Activated CD4-positive, alpha-beta T cell treated with anti-CD3 and anti-CD28 coated beads, Interleukin-2, amount 10 ng/mL, durations not matched to agents 7 days and 5 days (primary cell): ENCODE data around the gene LMAN1L. TPM values are rescaled to one million over a fixed set of nuclear protein-coding genes. Genes with fewer than 3 reads are reported as not detected.
A peak's percentile ranks its signal among the peaks of the same experiment; 100 is the strongest.

Experiments used
- CTCF ChIA-PET: fragments of 350-600 bp; sonication (Branson Sonifier 250); formaldehyde crosslinking; loops from one replicate; lab custom pipeline; 2021; ENCODE audit warnings: antibody characterized with exemption; lab: Charles Lee
- POLR2A ChIA-PET: fragments of 350-600 bp; sonication (Branson Sonifier 250); formaldehyde crosslinking; loops from one replicate; lab custom pipeline; 2021; ENCODE audit warnings: antibody characterized with exemption; lab: Charles Lee
- DNase-seq: peaks from one replicate; pipeline ENCODE4 v3.0.0-alpha.2; 2020
- H3K27ac Mint-ChIP-seq: one replicate; pipeline ENCODE4 v1.8.0; 2021; ENCODE audit warnings: mild to moderate bottlenecking, moderate library complexity, mixed read lengths
- H3K27me3 Mint-ChIP-seq: one replicate; pipeline ENCODE4 v1.8.0; 2021; ENCODE audit warnings: mixed read lengths
- H3K36me3 Mint-ChIP-seq: one replicate; pipeline ENCODE4 v1.8.0; 2021; ENCODE audit warnings: low read depth, mixed read lengths
- H3K4me1 Mint-ChIP-seq: one replicate; pipeline ENCODE4 v1.8.0; 2021; ENCODE audit warnings: mixed read lengths
- H3K4me3 Mint-ChIP-seq: one replicate; pipeline ENCODE4 v1.8.0; 2021; ENCODE audit warnings: mild to moderate bottlenecking, moderate library complexity, mixed read lengths
- H3K9me3 Mint-ChIP-seq: one replicate; pipeline ENCODE4 v1.8.0; 2021; ENCODE audit warnings: mixed read lengths
- total RNA-seq, 2 experiments: library from RNA; stranded (reverse); gene quantifications; one replicate each; pipeline ENCODE4 v1.2.3, GENCODE V29; 2021

The LMAN1L gene
- total RNA-seq, 2 experiments from 2014 or later: 0.87 to 0.92 TPM

DNA sequence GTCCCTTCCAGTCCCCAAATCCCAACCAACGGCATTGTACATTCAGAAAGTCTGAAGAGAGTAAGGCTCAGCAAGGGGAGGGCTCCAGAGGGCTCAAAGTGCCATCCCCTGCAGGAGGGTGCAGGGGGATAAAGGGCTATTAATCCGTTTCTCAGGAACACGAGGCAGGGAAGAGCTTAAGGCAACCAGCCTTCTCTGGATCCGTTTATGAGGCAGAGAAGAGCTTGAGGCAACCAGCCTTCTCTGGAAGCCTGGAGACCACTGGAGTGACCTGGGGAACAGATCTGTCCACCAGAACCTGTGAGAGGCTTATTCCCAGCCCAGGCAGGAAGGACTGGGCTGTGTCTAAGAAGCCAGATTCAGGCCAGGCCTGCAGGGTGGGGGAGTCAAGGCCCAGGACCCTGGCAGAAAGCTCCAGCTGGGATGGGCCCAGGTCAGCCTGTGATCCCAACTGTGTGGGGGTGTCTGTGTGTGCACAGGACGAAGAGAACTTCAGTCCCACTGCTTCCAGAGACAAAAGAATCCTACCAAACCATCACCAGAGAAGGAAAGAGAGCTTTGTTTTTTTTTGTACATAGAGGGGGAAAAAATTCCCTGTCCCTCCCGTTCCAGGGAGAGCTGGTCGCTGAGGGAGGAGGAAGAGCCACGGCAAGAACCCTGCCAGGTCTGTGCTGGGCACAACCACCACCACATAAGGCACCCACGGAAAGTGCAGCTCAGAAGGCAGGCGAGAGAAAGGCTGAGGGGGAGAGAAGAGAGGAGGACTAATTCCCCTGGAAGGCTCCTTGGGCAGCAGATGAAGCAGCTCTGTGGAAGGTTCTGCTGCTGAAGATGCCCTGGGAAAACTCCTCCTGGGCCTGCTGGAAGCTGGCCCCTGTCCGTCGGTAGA, 31.9 kb downstream of the LMAN1L start:
- POLR2A ChIA-PET: interaction anchor here (0.6 to 1.3 kb wide), 4 partner anchors 25 to 624 kb away, joined by 3 to 5 read pairs (median 3); partner anchors contain the start of gene COX5A
- Mint-ChIP-seq H3K36me3 (peaks cover 43% of the 10 kb centered on the region), H3K9me3 (no peaks in the 10 kb centered on the region), H3K27ac (peak overlapping the region; percentile 95), H3K27me3 (no peaks in the 10 kb centered on the region), H3K4me1 (peaks cover 58% of the 10 kb centered on the region), H3K4me3 (peak overlapping the region; percentile 48)
- no peak for DNase-seq
- CTCF ChIA-PET: interaction anchor here (0.6 to 3.3 kb wide), 17 partner anchors 9 to 74 kb away, joined by 3 to 23 read pairs (median 4); partner anchors contain the start of genes FAM219B and MPI

DNA sequence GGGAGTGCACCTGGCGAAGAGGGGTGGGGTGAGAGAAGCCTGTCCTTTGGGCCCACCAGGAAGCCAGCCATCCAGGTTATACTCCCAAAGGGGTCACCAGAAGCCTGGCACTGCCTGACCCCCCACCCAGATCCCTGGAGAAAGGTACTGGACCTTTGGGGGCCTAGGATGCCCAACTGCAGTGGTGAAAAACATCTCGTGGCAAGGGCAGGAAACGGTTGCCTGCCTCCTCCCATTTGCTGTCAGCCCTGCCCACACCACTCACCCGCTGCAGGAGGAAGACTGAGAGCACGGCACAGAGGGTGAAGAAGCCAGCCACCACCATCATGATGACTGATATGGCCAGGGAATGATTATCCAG, 32.6 kb downstream of the LMAN1L start:
- Mint-ChIP-seq H3K27ac (peak overlapping the region; percentile 95), H3K4me1 (peaks cover 58% of the 10 kb centered on the region), H3K4me3 (peak overlapping the region; percentile 48), H3K36me3 (peaks cover 43% of the 10 kb centered on the region), H3K27me3 (no peaks in the 10 kb centered on the region), H3K9me3 (no peaks in the 10 kb centered on the region)
- ChIA-PET CTCF (interaction anchor here (0.6 to 3.3 kb wide), 13 partner anchors 8 to 74 kb away, joined by 3 to 23 read pairs (median 4); partner anchors contain the start of gene FAM219B), POLR2A (interaction anchor here (0.7 to 1.3 kb wide), 2 partner anchors 25 to 39 kb away, joined by 3 to 5 read pairs; no protein-coding TSS in a partner anchor)
- peak; percentile 78 for DNase-seq

DNA sequence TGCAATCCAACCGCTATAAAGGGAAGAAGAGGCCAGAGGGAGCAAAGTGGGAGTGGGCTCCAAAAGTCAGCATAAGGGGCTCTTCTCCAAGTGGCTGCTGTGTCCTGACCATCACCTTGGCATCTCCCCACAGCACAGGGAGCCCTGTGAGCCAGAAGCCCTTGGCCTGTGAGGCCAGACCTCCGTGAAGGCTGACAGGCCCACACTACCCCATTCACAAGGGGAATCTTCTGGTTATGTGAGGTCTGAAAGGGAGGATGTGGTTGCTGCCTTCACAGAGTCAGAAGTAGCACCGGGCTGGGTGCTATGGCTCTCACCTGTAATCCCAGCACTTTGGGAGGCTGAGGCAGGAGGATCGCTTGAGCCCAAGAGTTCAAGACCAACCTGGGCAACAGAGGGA, 32.9 kb downstream of the LMAN1L start:
- H3K27ac Mint-ChIP-seq: peak overlapping the region; percentile 95
- peaks cover 45% of the 10 kb centered on the region for H3K36me3 Mint-ChIP-seq
- ChIA-PET POLR2A (interaction anchor here (1.3 kb wide), 1 partner anchor 24 kb away, joined by 5 read pairs; no protein-coding TSS in a partner anchor), CTCF (interaction anchor here (0.5 to 1.9 kb wide), 9 partner anchors 8 to 56 kb away, joined by 3 to 7 read pairs (median 4); no protein-coding TSS in a partner anchor)
- H3K27me3 Mint-ChIP-seq: no peaks in the 10 kb centered on the region
- DNase-seq: peak; percentile 41
- H3K4me3 Mint-ChIP-seq: peak overlapping the region; percentile 48
- no peaks in the 10 kb centered on the region for H3K9me3 Mint-ChIP-seq
- H3K4me1 Mint-ChIP-seq: peaks cover 57% of the 10 kb centered on the region

DNA sequence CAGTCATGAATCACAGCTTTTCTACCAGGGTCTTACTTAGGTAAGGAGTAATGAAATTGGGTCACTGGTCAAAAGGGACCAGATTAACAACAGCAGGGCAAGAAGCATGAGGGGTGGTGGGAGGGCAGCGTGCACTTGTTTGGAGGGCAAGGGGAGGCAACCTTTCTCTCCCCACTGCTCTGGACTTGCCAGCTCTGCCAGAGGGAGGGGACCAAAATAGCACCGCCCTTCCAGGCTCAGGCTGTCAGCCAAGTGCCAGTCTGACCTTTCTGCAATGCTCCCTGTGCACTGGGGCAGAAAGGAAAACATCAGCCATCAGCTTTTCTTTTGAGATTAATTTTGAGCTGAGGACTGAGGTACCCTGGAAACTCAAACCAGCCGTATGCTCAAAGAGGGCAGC, 34.8 kb downstream of the LMAN1L start:
- ChIA-PET CTCF (interaction anchor here (1.2 to 3.0 kb wide), 5 partner anchors 11 to 60 kb away, joined by 3 to 11 read pairs (median 8); no protein-coding TSS in a partner anchor), POLR2A (no interaction called here)
- Mint-ChIP-seq H3K27ac (no peak overlapping the region), H3K9me3 (no peaks in the 10 kb centered on the region), H3K27me3 (no peaks in the 10 kb centered on the region), H3K36me3 (peaks cover 46% of the 10 kb centered on the region), H3K4me1 (peaks cover 39% of the 10 kb centered on the region), H3K4me3 (no peak overlapping the region)
- no peak for DNase-seq

DNA sequence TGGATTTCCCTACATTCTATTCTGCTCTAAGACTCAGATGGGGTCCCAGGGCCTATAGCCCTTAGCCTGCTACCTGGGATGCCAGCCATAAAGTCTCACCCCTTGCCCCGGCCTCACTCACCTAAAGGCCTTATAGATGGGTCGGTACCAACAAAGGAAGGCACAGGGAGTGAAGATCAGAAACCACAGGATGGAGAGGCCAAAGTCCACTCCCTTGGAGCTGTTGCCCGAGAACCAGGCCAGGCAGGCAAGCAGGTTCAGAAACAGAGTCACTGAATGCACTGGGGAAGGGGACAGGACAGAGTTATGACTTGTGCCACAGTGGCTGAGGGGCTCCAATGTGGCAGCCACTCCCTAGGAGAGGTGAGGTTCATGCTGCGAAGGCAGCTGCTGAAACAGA, 37.8 kb downstream of the LMAN1L start:
- peaks cover 39% of the 10 kb centered on the region for H3K36me3 Mint-ChIP-seq
- POLR2A ChIA-PET: no interaction called here
- no peak overlapping the region for H3K27ac Mint-ChIP-seq

DNA sequence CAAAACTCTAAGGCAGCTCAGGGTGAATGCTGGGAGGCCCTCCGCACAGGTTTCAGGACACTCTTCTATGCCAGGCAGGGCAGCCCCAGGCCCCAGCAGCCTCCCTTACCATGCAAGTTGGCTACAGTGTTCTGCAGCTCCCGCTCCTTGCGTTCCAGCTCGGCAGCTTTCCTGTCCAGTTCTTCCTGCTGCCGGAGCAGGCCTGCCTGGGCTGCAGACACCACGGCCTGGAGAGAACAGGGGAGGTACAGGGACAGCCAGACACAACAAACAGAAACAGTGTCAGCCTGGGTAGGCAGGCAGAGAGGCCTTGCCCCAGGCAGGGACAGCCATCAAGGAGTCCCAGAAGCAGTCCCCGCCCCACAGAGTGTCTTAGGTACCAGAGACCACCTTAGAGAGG, 39.3 kb downstream of the LMAN1L start:
- peaks cover 30% of the 10 kb centered on the region for H3K36me3 Mint-ChIP-seq
- ChIA-PET CTCF (interaction anchor here (0.5 to 1.3 kb wide), 3 partner anchors 11 to 50 kb away, joined by 3 to 6 read pairs (median 4); no protein-coding TSS in a partner anchor), POLR2A (no interaction called here)
- H3K4me3 Mint-ChIP-seq: no peak overlapping the region
- no peak overlapping the region for H3K27ac Mint-ChIP-seq
- H3K9me3 Mint-ChIP-seq: no peaks in the 10 kb centered on the region
- H3K4me1 Mint-ChIP-seq: peaks cover 14% of the 10 kb centered on the region
- H3K27me3 Mint-ChIP-seq: no peaks in the 10 kb centered on the region
- DNase-seq: no peak

More for the DNA sequence above, 37.8 kb downstream of the LMAN1L start:
- no peaks in the 10 kb centered on the region for H3K27me3 Mint-ChIP-seq
- DNase-seq: no peak
- no peaks in the 10 kb centered on the region for H3K9me3 Mint-ChIP-seq
- H3K4me1 Mint-ChIP-seq: peaks cover 16% of the 10 kb centered on the region
- CTCF ChIA-PET: interaction anchor here (1.0 kb wide), 1 partner anchor 9 kb away, joined by 3 read pairs; no protein-coding TSS in a partner anchor
- H3K4me3 Mint-ChIP-seq: no peak overlapping the region

DNA sequence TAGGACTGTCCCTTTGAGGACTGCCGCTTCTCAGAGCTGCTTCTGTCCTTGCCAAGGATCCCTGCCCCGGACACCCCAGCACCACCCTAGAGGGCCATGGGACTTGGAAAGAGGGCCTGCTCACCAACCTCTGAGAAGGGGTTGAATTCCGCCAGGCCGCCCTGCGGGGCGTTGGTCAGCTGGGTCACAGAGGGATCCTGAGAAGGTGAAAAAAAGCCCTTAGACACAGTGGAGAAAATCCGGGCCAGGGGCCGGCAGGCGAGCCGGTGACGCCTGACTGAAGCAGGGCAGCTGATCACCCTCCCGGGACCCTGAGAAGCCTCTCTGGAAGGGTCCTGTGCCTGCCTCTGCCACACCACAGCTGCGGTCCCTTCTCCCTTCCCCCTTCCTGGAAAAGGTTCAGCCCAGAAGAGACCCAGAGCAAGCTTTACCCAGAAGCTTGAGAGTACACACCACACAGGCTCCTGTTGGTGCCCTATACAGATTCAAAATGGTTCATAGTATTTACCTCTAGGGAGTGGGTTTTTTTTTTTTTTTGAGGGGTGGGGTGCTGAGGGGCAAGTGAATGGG, 41.9 kb downstream of the LMAN1L start:
- CTCF ChIA-PET: interaction anchor here (0.6 to 2.0 kb wide), 6 partner anchors 11 to 216 kb away, joined by 3 to 9 read pairs (median 3); no protein-coding TSS in a partner anchor
- POLR2A ChIA-PET: no interaction called here
- peaks cover 15% of the 10 kb centered on the region for H3K36me3 Mint-ChIP-seq

DNA sequence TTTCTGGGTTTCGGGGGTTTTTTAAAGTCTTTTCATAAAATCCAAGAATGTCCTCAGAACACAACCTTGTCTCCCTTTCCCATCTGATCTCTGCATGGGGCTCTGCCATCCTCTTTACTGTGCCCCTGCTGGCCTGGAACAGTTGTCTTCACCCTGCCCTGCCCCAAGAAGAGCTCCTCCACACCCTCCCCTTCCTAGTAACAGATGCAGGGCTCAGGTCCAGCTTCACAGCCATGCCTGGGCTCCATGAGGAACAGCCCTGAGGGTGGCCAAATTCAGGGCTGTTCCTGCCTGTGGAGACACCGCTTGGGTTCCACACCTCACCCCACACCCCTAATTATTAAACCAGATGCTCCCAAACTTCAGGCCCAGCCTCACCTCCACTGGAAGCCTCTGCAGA, 43.2 kb downstream of the LMAN1L start:
- H3K27me3 Mint-ChIP-seq: no peaks in the 10 kb centered on the region
- DNase-seq: no peak
- no peaks in the 10 kb centered on the region for H3K9me3 Mint-ChIP-seq
- peaks cover 12% of the 10 kb centered on the region for H3K36me3 Mint-ChIP-seq
- peak overlapping the region; percentile 41 for H3K27ac Mint-ChIP-seq
- H3K4me3 Mint-ChIP-seq: no peak overlapping the region
- CTCF ChIA-PET: interaction anchor here (0.6 to 1.8 kb wide), 5 partner anchors 9 to 315 kb away, joined by 3 to 7 read pairs (median 3); partner anchors contain the start of gene ARID3B
- POLR2A ChIA-PET: no interaction called here
- H3K4me1 Mint-ChIP-seq: peaks cover 36% of the 10 kb centered on the region

More for the DNA sequence above, 41.9 kb downstream of the LMAN1L start:
- H3K27ac Mint-ChIP-seq: no peak overlapping the region
- no peak overlapping the region for H3K4me3 Mint-ChIP-seq
- no peaks in the 10 kb centered on the region for H3K27me3 Mint-ChIP-seq
- H3K9me3 Mint-ChIP-seq: no peaks in the 10 kb centered on the region
- H3K4me1 Mint-ChIP-seq: peaks cover 33% of the 10 kb centered on the region
- no peak for DNase-seq

DNA sequence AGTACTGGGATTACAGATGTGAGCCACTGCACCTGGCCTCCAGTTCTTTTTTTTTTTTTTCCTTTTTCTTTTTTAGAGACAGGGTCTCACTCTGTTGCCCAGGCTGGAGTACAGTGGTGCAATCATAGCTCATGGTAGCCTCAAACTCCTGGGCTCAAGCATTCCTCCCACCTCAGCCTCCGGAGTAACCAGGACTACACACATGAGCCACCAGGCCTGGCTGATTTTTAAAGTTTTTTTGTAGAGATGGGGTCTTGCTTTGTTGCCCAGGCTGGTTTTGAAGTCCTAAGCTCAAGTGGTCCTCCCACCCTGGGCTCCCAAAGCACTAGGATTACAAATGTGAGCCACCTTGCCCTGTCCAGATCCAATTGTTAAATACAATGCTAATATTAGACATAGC, 43.9 kb downstream of the LMAN1L start:
- ChIA-PET CTCF (interaction anchor here (0.9 to 1.8 kb wide), 2 partner anchors 14 kb away, joined by 3 to 7 read pairs; no protein-coding TSS in a partner anchor), POLR2A (no interaction called here)
- H3K27me3 Mint-ChIP-seq: no peaks in the 10 kb centered on the region
- peaks cover 38% of the 10 kb centered on the region for H3K4me1 Mint-ChIP-seq
- no peak for DNase-seq
- H3K9me3 Mint-ChIP-seq: no peaks in the 10 kb centered on the region
- peaks cover 9% of the 10 kb centered on the region for H3K36me3 Mint-ChIP-seq
- no peak overlapping the region for H3K27ac Mint-ChIP-seq
- no peak overlapping the region for H3K4me3 Mint-ChIP-seq

DNA sequence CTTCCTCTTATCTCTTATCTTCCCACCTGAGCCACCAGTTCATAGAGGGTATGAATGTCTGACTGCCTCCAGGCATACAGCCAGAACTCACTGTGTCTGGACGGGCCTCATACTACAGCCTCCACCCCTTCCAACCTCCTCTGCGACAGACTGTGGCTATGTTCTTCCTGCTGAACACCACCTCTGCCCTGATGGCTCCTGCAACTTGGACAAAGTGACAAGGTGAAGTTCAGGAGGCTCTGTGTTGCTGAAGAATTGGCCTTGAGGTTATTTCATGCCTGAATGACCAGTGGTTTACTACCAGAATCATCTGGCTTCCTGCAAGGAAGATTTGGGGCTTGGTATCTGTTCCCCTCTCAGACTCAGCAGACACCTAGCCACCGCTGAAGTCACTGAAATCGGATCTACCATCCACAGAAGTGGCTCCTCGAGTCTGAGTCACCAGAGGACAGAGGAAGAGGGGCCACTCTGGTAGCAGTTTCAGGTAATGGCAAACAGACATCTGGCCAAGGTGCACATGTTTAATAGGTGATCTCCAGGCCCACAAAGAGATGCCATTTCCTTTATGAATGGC, 44.5 kb downstream of the LMAN1L start:
- Mint-ChIP-seq H3K27me3 (no peaks in the 10 kb centered on the region), H3K27ac (peak overlapping the region; percentile 73), H3K4me1 (peaks cover 38% of the 10 kb centered on the region), H3K9me3 (no peaks in the 10 kb centered on the region), H3K4me3 (no peak overlapping the region), H3K36me3 (peaks cover 9% of the 10 kb centered on the region)
- CTCF ChIA-PET: interaction anchor here (1.1 to 1.8 kb wide), 2 partner anchors 13 to 15 kb away, joined by 3 to 7 read pairs; no protein-coding TSS in a partner anchor
- POLR2A ChIA-PET: no interaction called here
- no peak for DNase-seq

DNA sequence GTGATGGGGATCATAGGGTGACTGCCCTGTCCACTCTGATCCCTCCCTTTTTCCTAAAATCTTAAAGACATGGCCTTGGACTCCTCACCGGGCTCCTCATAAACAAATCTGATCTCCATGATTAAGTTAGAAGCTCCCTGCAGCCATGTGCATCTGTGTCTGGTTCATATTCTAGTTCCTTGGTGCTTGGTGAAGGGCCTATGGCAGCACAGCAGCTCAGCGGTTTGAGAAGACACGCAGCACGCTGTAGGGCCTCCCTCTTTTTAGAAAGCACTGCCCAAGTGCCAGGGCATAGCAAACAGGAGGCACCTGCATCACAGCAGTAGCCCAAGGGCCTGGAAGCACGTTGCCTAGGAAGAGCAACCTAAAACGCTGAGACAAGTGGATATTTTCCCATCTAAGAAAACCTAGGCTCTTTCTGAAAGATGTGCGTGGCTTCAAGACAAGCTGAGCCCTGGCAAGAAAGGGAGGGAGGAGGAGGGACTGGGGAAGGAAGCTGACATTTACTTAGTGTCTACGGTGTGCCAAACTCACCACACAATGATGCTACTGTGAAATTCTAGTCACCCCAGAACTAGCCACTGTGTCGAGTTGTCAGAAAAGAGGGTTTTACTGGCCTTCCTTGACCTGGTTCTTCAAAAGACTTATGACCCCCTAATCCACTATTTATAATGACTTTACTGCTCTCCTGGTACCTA, 45.2 kb downstream of the LMAN1L start:
- H3K27me3 Mint-ChIP-seq: no peaks in the 10 kb centered on the region
- no peak overlapping the region for H3K4me3 Mint-ChIP-seq
- H3K9me3 Mint-ChIP-seq: no peaks in the 10 kb centered on the region
- ChIA-PET POLR2A (interaction anchor here (0.9 to 1.6 kb wide), 2 partner anchors 12 to 44 kb away, joined by 5 read pairs; no protein-coding TSS in a partner anchor), CTCF (interaction anchor here (0.9 to 1.6 kb wide), 11 partner anchors 10 to 70 kb away, joined by 3 to 8 read pairs (median 4); partner anchors contain the start of genes SCAMP2 and ULK3)
- H3K36me3 Mint-ChIP-seq: peaks cover 9% of the 10 kb centered on the region
- DNase-seq: no peak
- H3K4me1 Mint-ChIP-seq: peaks cover 38% of the 10 kb centered on the region
- peak overlapping the region; percentile 73 for H3K27ac Mint-ChIP-seq
